Gastrocnemius medialis (tissue), 4 donors: Measurements from ENCODE around the gene CCDC27. TPM values are rescaled to one million over a fixed set of nuclear protein-coding genes. Genes with fewer than 3 reads are reported as not detected.

Experiments used
- ATAC-seq, 2 donors: fragments of 150-250 bp; one replicate each; pipeline ENCODE4 v1.9.1; 2016
- DNase-seq, 2 donors: peaks; one replicate each; pipeline ENCODE4 v3.0.0-alpha.2; 2019
- H3K27ac ChIP-seq, 4 donors: fragments of 200-600 bp; sonication (generic); 1 replicate in 1 of 4; 2 replicates in 3 of 4; pipeline ENCODE4 v1.5.1; 2016 to 2018; ENCODE audit warnings: mild to moderate bottlenecking in 2 of 4, moderate library complexity in 1 of 4
- H3K27me3 ChIP-seq, 3 donors: fragments of 200-600 bp; sonication (generic) in 2 of 3; 1 replicate in 1 of 3; 2 replicates in 2 of 3; pipeline versions ENCODE4 v1.5.1 to v1.6.0; 2016 to 2019; ENCODE audit warnings: mild to moderate bottlenecking in 1 of 3, moderate library complexity in 1 of 3
- H3K36me3 ChIP-seq, 2 donors: fragments of 200-600 bp; sonication (generic) in 1 of 2; one replicate each; pipeline ENCODE4 v1.5.1; 2017 to 2018
- H3K4me1 ChIP-seq, 2 donors: fragments of 200-600 bp; sonication (generic) in 1 of 2; one replicate each; pipeline ENCODE4 v1.5.1; 2016 to 2017; ENCODE audit warnings: mild to moderate bottlenecking in 2 of 2
- H3K4me3 ChIP-seq, 4 donors: fragments of 200-600 bp; sonication (generic) in 3 of 4; 1 replicate in 1 of 4; 2 replicates in 3 of 4; pipeline ENCODE4 v1.5.1; 2016 to 2019; ENCODE audit warnings: mild to moderate bottlenecking in 2 of 4
- H3K9me3 ChIP-seq, 3 donors: fragments of 200-600 bp; sonication (generic) in 2 of 3; 1 replicate in 1 of 3; 2 replicates in 2 of 3; pipeline ENCODE4 v1.5.1; 2016 to 2019
- POLR2A ChIP-seq, 2 donors: fragments of 450-650 bp; IDR thresholded peaks; one replicate each; pipeline ENCODE4 v1.6.1; 2017; ENCODE audit warnings: antibody characterized with exemption in 2 of 2, mild to moderate bottlenecking in 2 of 2, moderate library complexity in 2 of 2
- in situ Hi-C, 4 donors: fragments of 200-750 bp; cut with MboI; loops; one replicate each; pipeline versions ENCODE4 v1.15.0 to v1.8.0; 2017; ENCODE audit warnings: low sequenced_read_pairs in 4 of 4
- intact Hi-C: fragments of 100-400 bp; cut with DNase I; formaldehyde crosslinking; loops from one replicate; pipeline ENCODE4 v1.15.1; 2023; ENCODE audit warnings: low total_unique reads
- total RNA-seq, 4 donors: library from RNA; depleted of rRNA; stranded (reverse); fragments of >200 nt; gene quantifications; one replicate each; pipeline versions ENCODE4 v1.1.0 to v1.2.3, GENCODE V29; 2016
- TF ChIP-seq, protein P1 (sequence below), 5 experiments: fragments of 450-650 bp in 3 of 5; fragments of 200-600 bp in 2 of 5; sonication (generic) in 2 of 5; IDR thresholded peaks in 4 of 5; conservative IDR thresholded peaks in 1 of 5; 1 replicate in 4 of 5; 2 replicates in 1 of 5; pipeline ENCODE4 v1.5.1; 2016 to 2019; ENCODE audit warnings: antibody characterized with exemption in 5 of 5, mild to moderate bottlenecking in 3 of 5, moderate library complexity in 3 of 5

The CCDC27 gene
- total RNA-seq = under 1 TPM in 1 of 4 donors, not detected in 3; 0.09 TPM

DNA sequence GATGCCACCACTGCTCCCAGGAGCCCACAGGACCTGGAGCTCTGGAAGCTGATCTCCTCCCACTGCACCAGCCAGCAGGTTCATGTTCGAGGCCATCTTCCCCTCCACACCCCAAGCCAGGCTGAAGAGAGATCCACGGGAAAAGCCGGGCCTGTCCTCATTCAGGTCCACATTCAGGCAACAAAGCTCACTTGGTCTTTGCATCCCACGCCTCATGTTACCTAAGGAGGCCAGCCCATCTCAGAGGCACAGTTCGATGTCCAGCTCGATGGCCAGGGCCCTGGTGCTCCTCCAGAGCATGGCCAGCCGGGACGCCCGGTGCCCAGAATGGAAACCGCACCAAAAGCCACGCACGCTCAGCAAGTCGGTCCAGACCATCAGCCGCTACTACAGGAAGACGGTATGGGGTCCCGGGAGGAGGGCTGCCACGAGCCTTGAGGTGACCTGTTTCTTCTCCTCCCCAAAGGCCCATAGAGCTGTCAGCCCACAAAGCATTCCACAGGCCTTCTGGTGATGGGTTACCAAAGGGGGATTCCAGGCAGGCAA is at the start of gene CCDC27:
CCDC27 (plus strand) TSS at position 51 of the 546 bp plus-strand sequence; CDS start at position 83, 32 bp downstream.
- no peak for DNase-seq
- Histone ChIP-seq H3K4me3 (no peak within 1 kb of the TSS), H3K4me1 (peaks cover 4% of the 10 kb centered on the region in 2 donors), H3K36me3 (no peaks in the 10 kb centered on the region), H3K9me3 (no peaks in the 10 kb centered on the region), H3K27me3 (peaks cover 0 to 2% (median 0%) of the 10 kb centered on the region in 3 donors), H3K27ac (no peak within 1 kb of the TSS)
- intact Hi-C loops = no loop called here
- TF ChIP-seq, protein P1, sequence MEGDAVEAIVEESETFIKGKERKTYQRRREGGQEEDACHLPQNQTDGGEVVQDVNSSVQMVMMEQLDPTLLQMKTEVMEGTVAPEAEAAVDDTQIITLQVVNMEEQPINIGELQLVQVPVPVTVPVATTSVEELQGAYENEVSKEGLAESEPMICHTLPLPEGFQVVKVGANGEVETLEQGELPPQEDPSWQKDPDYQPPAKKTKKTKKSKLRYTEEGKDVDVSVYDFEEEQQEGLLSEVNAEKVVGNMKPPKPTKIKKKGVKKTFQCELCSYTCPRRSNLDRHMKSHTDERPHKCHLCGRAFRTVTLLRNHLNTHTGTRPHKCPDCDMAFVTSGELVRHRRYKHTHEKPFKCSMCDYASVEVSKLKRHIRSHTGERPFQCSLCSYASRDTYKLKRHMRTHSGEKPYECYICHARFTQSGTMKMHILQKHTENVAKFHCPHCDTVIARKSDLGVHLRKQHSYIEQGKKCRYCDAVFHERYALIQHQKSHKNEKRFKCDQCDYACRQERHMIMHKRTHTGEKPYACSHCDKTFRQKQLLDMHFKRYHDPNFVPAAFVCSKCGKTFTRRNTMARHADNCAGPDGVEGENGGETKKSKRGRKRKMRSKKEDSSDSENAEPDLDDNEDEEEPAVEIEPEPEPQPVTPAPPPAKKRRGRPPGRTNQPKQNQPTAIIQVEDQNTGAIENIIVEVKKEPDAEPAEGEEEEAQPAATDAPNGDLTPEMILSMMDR (IDR thresholded peaks at IDR 0.05 in 4 of 5, conservative IDR thresholded peaks at IDR 0.05 in 1 of 5) = no peak
- TF ChIP-seq POLR2A (IDR thresholded peaks at IDR 0.05) = no peak
- in situ Hi-C loops = no loop called here
- no peak for ATAC-seq

DNA sequence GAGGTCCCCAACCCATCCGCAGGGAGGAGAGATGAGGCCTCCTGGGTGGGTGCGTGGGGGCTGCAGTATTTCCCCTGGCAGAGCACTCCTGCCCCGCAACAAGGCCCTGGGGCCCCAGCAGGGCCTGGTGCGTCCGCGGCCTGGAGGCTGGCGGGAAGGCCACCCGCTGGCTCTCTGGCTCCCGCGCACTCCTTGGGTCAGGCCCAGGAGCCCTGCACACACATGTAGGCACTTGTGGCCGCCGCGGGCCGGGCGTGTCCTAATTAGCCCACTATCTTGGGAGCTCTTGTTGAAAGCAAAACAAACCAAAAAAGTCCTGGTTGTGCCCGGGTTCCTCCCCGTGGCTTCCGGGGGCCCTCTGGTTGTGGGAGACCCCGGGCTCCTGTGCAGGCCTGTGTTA is 49.7 kb upstream of the CCDC27 start:
- no peaks in the 10 kb centered on the region for H3K36me3 ChIP-seq
- no peak for ATAC-seq
- H3K9me3 ChIP-seq = no peaks in the 10 kb centered on the region
- H3K27ac ChIP-seq = no peak overlapping the region
- H3K4me1 ChIP-seq = no peaks in the 10 kb centered on the region
- DNase-seq = no peak
- H3K27me3 ChIP-seq = peaks cover 0 to 2% (median 0%) of the 10 kb centered on the region in 3 donors
- no peak overlapping the region for H3K4me3 ChIP-seq
- in situ Hi-C loops = loop anchor here in 1 of 4 donors (25.0 kb wide), 1 partner anchor 110 kb away; no protein-coding TSS in a partner anchor
- intact Hi-C loops = no loop called here
- TF ChIP-seq, protein P1 (IDR thresholded peaks at IDR 0.05 in 4 of 5, conservative IDR thresholded peaks at IDR 0.05 in 1 of 5) = no peak
- TF ChIP-seq POLR2A (IDR thresholded peaks at IDR 0.05) = no peak

DNA sequence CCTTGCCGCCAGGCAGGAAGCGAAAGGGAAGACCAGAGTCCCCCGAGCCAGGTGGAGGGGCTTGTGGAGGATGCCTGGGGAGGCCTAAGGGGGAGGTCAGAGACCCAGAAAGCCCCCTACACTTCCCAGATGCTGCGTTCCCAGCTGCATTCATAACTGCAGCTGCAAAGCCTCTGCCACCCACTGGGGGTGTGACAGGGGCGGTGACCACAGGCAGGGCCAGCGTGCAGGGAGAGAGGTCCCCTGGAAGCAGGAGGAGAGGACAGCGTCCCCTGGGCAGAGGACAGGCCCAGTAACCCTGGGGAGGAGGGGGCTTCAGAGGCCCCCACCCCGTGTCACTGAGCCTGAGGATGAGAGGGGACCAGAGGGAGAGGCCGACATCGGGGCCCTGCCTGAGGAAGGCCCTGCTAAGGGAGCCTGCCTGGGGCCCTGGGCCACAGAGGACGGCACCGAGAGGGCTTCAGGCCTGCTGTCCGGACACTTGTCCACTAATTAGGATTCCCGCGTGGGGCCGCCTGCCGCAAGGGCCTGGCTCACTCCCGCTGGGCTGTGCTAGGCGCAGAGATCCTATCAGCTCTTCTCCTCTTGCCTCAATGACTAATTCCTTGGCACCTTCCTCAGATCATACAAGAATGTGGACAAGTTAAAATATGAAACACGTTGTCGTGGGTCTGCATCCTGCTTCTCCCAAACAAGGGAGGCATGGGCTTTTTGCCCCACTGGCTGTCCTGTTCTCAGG is 49.1 kb upstream of the CCDC27 start:
- intact Hi-C loops = no loop called here
- H3K9me3 ChIP-seq = no peaks in the 10 kb centered on the region
- in situ Hi-C loops = loop anchor here in 1 of 4 donors (25.0 kb wide), 1 partner anchor 109 kb away; no protein-coding TSS in a partner anchor
- no peaks in the 10 kb centered on the region for H3K36me3 ChIP-seq
- H3K27ac ChIP-seq = no peak overlapping the region
- H3K27me3 ChIP-seq = peaks cover 0 to 2% (median 0%) of the 10 kb centered on the region in 3 donors
- ATAC-seq (no peak), DNase-seq (no peak)
- H3K4me3 ChIP-seq = no peak overlapping the region
- TF ChIP-seq, protein P1 (IDR thresholded peaks at IDR 0.05 in 4 of 5, conservative IDR thresholded peaks at IDR 0.05 in 1 of 5) = no peak
- TF ChIP-seq POLR2A (IDR thresholded peaks at IDR 0.05) = no peak
- no peaks in the 10 kb centered on the region for H3K4me1 ChIP-seq

DNA sequence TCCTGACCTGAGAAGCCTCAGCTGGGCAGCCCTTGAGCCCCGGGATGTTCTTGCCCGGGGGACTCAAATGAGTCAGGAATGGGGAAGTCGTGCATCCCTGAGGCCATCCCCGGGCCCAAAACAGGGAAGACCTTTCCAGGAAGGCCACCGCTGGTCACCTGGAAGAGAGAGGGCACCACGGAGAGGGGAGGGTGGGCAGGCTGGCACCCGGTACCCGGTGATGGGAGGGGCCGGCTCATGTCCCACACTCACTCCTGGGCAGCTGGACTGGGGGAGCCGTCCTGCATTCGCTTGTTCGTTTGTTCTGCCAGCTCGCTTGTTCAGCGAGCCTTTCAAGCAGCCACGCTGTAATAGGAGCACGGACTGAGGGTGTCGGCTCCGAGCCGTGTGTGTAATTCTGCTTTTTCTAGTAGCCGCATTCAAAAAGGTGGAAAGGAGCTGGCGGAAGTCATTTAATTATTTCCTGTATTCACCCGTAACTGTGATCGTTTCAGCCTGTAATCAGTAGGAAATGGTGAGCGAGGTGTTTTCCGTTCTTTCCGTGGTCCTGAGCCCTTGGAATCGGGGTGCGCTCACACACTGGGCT is 48.4 kb upstream of the CCDC27 start:
- Histone ChIP-seq H3K9me3 (no peaks in the 10 kb centered on the region), H3K4me3 (no peak overlapping the region), H3K27ac (no peak overlapping the region), H3K36me3 (no peaks in the 10 kb centered on the region), H3K27me3 (peaks cover 0 to 2% (median 1%) of the 10 kb centered on the region in 3 donors), H3K4me1 (no peaks in the 10 kb centered on the region)
- ATAC-seq = no peak
- no peak for TF ChIP-seq POLR2A (IDR thresholded peaks at IDR 0.05)
- TF ChIP-seq, protein P1 (IDR thresholded peaks at IDR 0.05 in 4 of 5, conservative IDR thresholded peaks at IDR 0.05 in 1 of 5) = no peak
- in situ Hi-C loops (loop anchor here in 1 of 4 donors (25.0 kb wide), 1 partner anchor 108 kb away; no protein-coding TSS in a partner anchor), intact Hi-C loops (no loop called here)
- DNase-seq = no peak
